ENCODE measurements around the gene SYF2.

Gene SYF2

GRCh38 chr1:25232866-25233784, 823 bp upstream of the SYF2 start:
- peak; percentile 88 for ATAC-seq
- Mint-ChIP-seq H3K4me1 (peaks cover 35% of the 10 kb centered on the region), H3K36me3 (peaks cover 23% of the 10 kb centered on the region), H3K27ac (no peak overlapping the region), H3K9me3 (no peaks in the 10 kb centered on the region), H3K27me3 (no peaks in the 10 kb centered on the region), H3K4me3 (no peak overlapping the region)

- no peaks in the 10 kb centered on the region for H3K4me1 Mint-ChIP-seq
- peaks cover 71% of the 10 kb centered on the region for H3K36me3 Mint-ChIP-seq
- no peaks in the 10 kb centered on the region for H3K9me3 Mint-ChIP-seq
- no peak for ATAC-seq
- no peaks in the 10 kb centered on the region for H3K27me3 Mint-ChIP-seq
- H3K4me3 Mint-ChIP-seq = no peak overlapping the region
- no peak overlapping the region for H3K27ac Mint-ChIP-seq
These were observed 8.8 kb downstream of the SYF2 start for GRCh38 chr1:25223471-25223870.

- no peak overlapping the region for H3K27ac Mint-ChIP-seq
- H3K27me3 Mint-ChIP-seq = no peaks in the 10 kb centered on the region
- no peaks in the 10 kb centered on the region for H3K4me1 Mint-ChIP-seq
- no peak for ATAC-seq
- no peaks in the 10 kb centered on the region for H3K9me3 Mint-ChIP-seq
- peaks cover 64% of the 10 kb centered on the region for H3K36me3 Mint-ChIP-seq
- no peak overlapping the region for H3K4me3 Mint-ChIP-seq
These were observed 9.7 kb downstream of the SYF2 start for GRCh38 chr1:25222606-25223005.

- H3K36me3 Mint-ChIP-seq = peaks cover 55% of the 10 kb centered on the region
- H3K4me3 Mint-ChIP-seq = no peak overlapping the region
- no peak overlapping the region for H3K27ac Mint-ChIP-seq
- H3K9me3 Mint-ChIP-seq = no peaks in the 10 kb centered on the region
- no peaks in the 10 kb centered on the region for H3K27me3 Mint-ChIP-seq
- H3K4me1 Mint-ChIP-seq = peaks cover 15% of the 10 kb centered on the region
- no peak for ATAC-seq
These were observed 11.6 kb downstream of the SYF2 start for GRCh38 chr1:25220666-25221065.

- Mint-ChIP-seq H3K4me3 (no peak overlapping the region), H3K36me3 (peaks cover 53% of the 10 kb centered on the region), H3K4me1 (peaks cover 15% of the 10 kb centered on the region), H3K9me3 (no peaks in the 10 kb centered on the region), H3K27me3 (no peaks in the 10 kb centered on the region), H3K27ac (no peak overlapping the region)
- ATAC-seq = no peak
These were observed 12.5 kb downstream of the SYF2 start for GRCh38 chr1:25219661-25220251.

GRCh38 chr1:25217598-25218232, 14.6 kb downstream of the SYF2 start:
- no peak overlapping the region for H3K4me3 Mint-ChIP-seq
- H3K9me3 Mint-ChIP-seq = no peaks in the 10 kb centered on the region
- peaks cover 40% of the 10 kb centered on the region for H3K36me3 Mint-ChIP-seq
- no peak for ATAC-seq
- H3K4me1 Mint-ChIP-seq = peaks cover 15% of the 10 kb centered on the region
- no peak overlapping the region for H3K27ac Mint-ChIP-seq
- peaks cover 6% of the 10 kb centered on the region for H3K27me3 Mint-ChIP-seq

GRCh38 chr1:25217015-25217414, 15.3 kb downstream of the SYF2 start:
- H3K27ac Mint-ChIP-seq = no peak overlapping the region
- H3K4me1 Mint-ChIP-seq = peaks cover 15% of the 10 kb centered on the region

GRCh38 chr1:25216123-25216522, 16.2 kb downstream of the SYF2 start:
- H3K27me3 Mint-ChIP-seq = peaks cover 21% of the 10 kb centered on the region
- H3K36me3 Mint-ChIP-seq = peaks cover 28% of the 10 kb centered on the region
- peaks cover 15% of the 10 kb centered on the region for H3K4me1 Mint-ChIP-seq
- H3K9me3 Mint-ChIP-seq = no peaks in the 10 kb centered on the region
- H3K27ac Mint-ChIP-seq = no peak overlapping the region
- H3K4me3 Mint-ChIP-seq = peak overlapping the region; percentile 24
- peak; percentile 83 for ATAC-seq

More at GRCh38 chr1:25217015-25217414, 15.3 kb downstream of the SYF2 start:
- peaks cover 13% of the 10 kb centered on the region for H3K27me3 Mint-ChIP-seq
- H3K9me3 Mint-ChIP-seq = no peaks in the 10 kb centered on the region
- no peak overlapping the region for H3K4me3 Mint-ChIP-seq
- peaks cover 35% of the 10 kb centered on the region for H3K36me3 Mint-ChIP-seq
- no peak for ATAC-seq

GRCh38 chr1:25212725-25213124, 19.6 kb downstream of the SYF2 start:
- Mint-ChIP-seq H3K9me3 (no peaks in the 10 kb centered on the region), H3K4me1 (peaks cover 15% of the 10 kb centered on the region), H3K27ac (no peak overlapping the region), H3K4me3 (no peak overlapping the region), H3K27me3 (peaks cover 25% of the 10 kb centered on the region), H3K36me3 (peaks cover 6% of the 10 kb centered on the region)
- no peak for ATAC-seq

GRCh38 chr1:25210728-25211127, 21.6 kb downstream of the SYF2 start:
- Mint-ChIP-seq H3K27me3 (peaks cover 25% of the 10 kb centered on the region), H3K9me3 (no peaks in the 10 kb centered on the region), H3K36me3 (no peaks in the 10 kb centered on the region), H3K27ac (no peak overlapping the region), H3K4me1 (peaks cover under 1% of the 10 kb centered on the region), H3K4me3 (no peak overlapping the region)
- ATAC-seq = no peak

- Mint-ChIP-seq H3K4me1 (no peaks in the 10 kb centered on the region), H3K4me3 (no peak overlapping the region), H3K9me3 (no peaks in the 10 kb centered on the region), H3K27me3 (peaks cover 25% of the 10 kb centered on the region), H3K27ac (no peak overlapping the region), H3K36me3 (no peaks in the 10 kb centered on the region)
- ATAC-seq = no peak
These were observed 22.8 kb downstream of the SYF2 start for GRCh38 chr1:25209516-25209915.

GRCh38 chr1:25208561-25209222, 23.6 kb downstream of the SYF2 start:
- H3K27me3 Mint-ChIP-seq = peaks cover 25% of the 10 kb centered on the region
- H3K27ac Mint-ChIP-seq = no peak overlapping the region
- no peak for ATAC-seq
- H3K9me3 Mint-ChIP-seq = no peaks in the 10 kb centered on the region
- H3K4me1 Mint-ChIP-seq = no peaks in the 10 kb centered on the region
- no peaks in the 10 kb centered on the region for H3K36me3 Mint-ChIP-seq
- H3K4me3 Mint-ChIP-seq = no peak overlapping the region

GRCh38 chr1:25208092-25208491, 24.2 kb downstream of the SYF2 start:
- Mint-ChIP-seq H3K36me3 (no peaks in the 10 kb centered on the region), H3K9me3 (no peaks in the 10 kb centered on the region), H3K27me3 (peaks cover 23% of the 10 kb centered on the region), H3K4me3 (no peak overlapping the region), H3K27ac (no peak overlapping the region), H3K4me1 (no peaks in the 10 kb centered on the region)
- no peak for ATAC-seq

- no peak overlapping the region for H3K4me3 Mint-ChIP-seq
- H3K9me3 Mint-ChIP-seq = no peaks in the 10 kb centered on the region
- H3K27me3 Mint-ChIP-seq = peaks cover 7% of the 10 kb centered on the region
- no peak overlapping the region for H3K27ac Mint-ChIP-seq
- H3K4me1 Mint-ChIP-seq = no peaks in the 10 kb centered on the region
- ATAC-seq = no peak
- H3K36me3 Mint-ChIP-seq = no peaks in the 10 kb centered on the region
These were observed 26.1 kb downstream of the SYF2 start for GRCh38 chr1:25206201-25206600.

GRCh38 chr1:25205786-25206185, 26.5 kb downstream of the SYF2 start:
- no peaks in the 10 kb centered on the region for H3K9me3 Mint-ChIP-seq
- no peak overlapping the region for H3K4me3 Mint-ChIP-seq
- ATAC-seq = no peak
- peaks cover 7% of the 10 kb centered on the region for H3K27me3 Mint-ChIP-seq
- no peak overlapping the region for H3K27ac Mint-ChIP-seq
- no peaks in the 10 kb centered on the region for H3K36me3 Mint-ChIP-seq
- no peaks in the 10 kb centered on the region for H3K4me1 Mint-ChIP-seq

All from stimulated activated memory B cell treated with anti-CD40 and anti-IgM and Interleukin-4, amounts not matched to agents 10 μg/mL and 1 μg/mL and 100 μg/mL, for 72 hours (primary cell).